Measurements from ENCODE around the gene ZSCAN31. TPM values are rescaled to one million over a fixed set of nuclear protein-coding genes. Genes with fewer than 3 reads are reported as not detected.

ZSCAN31 gene
- total and polyA plus RNA-seq, 2 of the 8 experiments (the other 6 are each of a cell fraction or from before 2014, with no cell fraction given) = 1.9 to 7.0 TPM

- DNase-seq (ENCODE audit: low read depth in 1 of 2, low spot score in 2 of 2) (no peak), FAIRE-seq (no peak)
- Histone ChIP-seq H2AFZ (ENCODE audit: low read length) (no peak overlapping the region), H3K9ac (replicated peaks in 1 of 4; ENCODE audit: extremely low read depth in 1 of 4, low read depth in 3 of 4, low read length in 3 of 4) (no peak overlapping the region), H3K27ac (ENCODE audit: low read depth, low read length) (no peak overlapping the region), H3K4me1 (replicated peaks in 1 of 4; ENCODE audit: control insufficient read depth in 3 of 4, insufficient read depth in 4 of 4, low read length in 3 of 4) (no peaks in the 10 kb centered on the region), H2BK15ac (ENCODE audit: low read length) (no peak overlapping the region), H2BK5ac (ENCODE audit: low read depth, low read length) (no peak overlapping the region), H4K8ac (ENCODE audit: extremely low read depth, insufficient read depth, low read length) (no peak overlapping the region), H2BK120ac (replicated peaks; ENCODE audit: low read depth, low read length) (no peak overlapping the region), H3K23ac (ENCODE audit: insufficient read length) (no peak overlapping the region), H4K91ac (replicated peaks; ENCODE audit: insufficient read length, low read length) (no peak overlapping the region), H3K9me3 (ENCODE audit: insufficient read depth in 2 of 2, low read depth in 1 of 2, low read length in 1 of 2) (no peaks in the 10 kb centered on the region), H3K23me2 (ENCODE audit: low read depth, low read length) (peaks cover 2% of the 10 kb centered on the region; the same call in 1 of the 2 replicates), H3K79me1 (ENCODE audit: low read depth, low read length) (no peaks in the 10 kb centered on the region), H3K14ac (ENCODE audit: insufficient read length) (no peak overlapping the region), H3K27me3 (replicated peaks in 1 of 4; ENCODE audit: control insufficient read depth in 3 of 4, extremely low read depth in 1 of 4, insufficient read depth in 3 of 4, low read length in 3 of 4) (no peaks in the 10 kb centered on the region), H2BK20ac (ENCODE audit: low read length) (no peak overlapping the region), H3K4me2 (ENCODE audit: insufficient read depth in 1 of 2, low read depth in 2 of 2, low read length in 2 of 2) (no peak overlapping the region), H3K56ac (replicated peaks; ENCODE audit: insufficient read length, low read depth, low read length) (no peak overlapping the region), H4K5ac (ENCODE audit: insufficient read length, low read depth, low read length) (no peak overlapping the region), H3K4me3 (ENCODE audit: extremely low read depth in 1 of 4, insufficient read depth in 2 of 4, low read depth in 3 of 4, low read length in 4 of 4) (no peak overlapping the region), H2BK12ac (ENCODE audit: low read depth, low read length) (no peak overlapping the region), H4K20me1 (replicated peaks in 1 of 2; ENCODE audit: control insufficient read depth in 1 of 2, insufficient read depth in 2 of 2, low read length in 2 of 2) (no peaks in the 10 kb centered on the region), H2AK5ac (ENCODE audit: low read depth, low read length) (no peak overlapping the region), H3K36me3 (ENCODE audit: control insufficient read depth in 2 of 4, insufficient read depth in 4 of 4, low read length in 3 of 4) (peaks cover 0 to 7% (median 4%) of the 10 kb centered on the region in 4 experiments; a peak in 3 of 8 replicates), H3K18ac (ENCODE audit: extremely low read depth, low read length) (no peak overlapping the region), H3K79me2 (ENCODE audit: control insufficient read depth in 1 of 2, insufficient read depth in 2 of 2, low read length in 2 of 2) (no peaks in the 10 kb centered on the region), H3K4ac (replicated peaks; ENCODE audit: insufficient read length, low read depth, low read length) (no peak overlapping the region)
- 93% methylated on average over 3 of the region's 3 CpGs; no CpG with 5 or more reads in 1 of the 2 experiments for WGBS, 2 experiments (ENCODE audit: extremely low coverage in 1 of 2, insufficient coverage in 1 of 2, insufficient read length in 1 of 2, insufficient replicate concordance in 2 of 2, low coverage in 1 of 2, low lambda C conversion rate in 2 of 2, missing lambda C conversion rate in 1 of 2)
- CTCF ChIA-PET (ENCODE audit: partially characterized antibody) = no interaction called here
- POLR2A ChIA-PET (ENCODE audit: partially characterized antibody) = interaction anchor here (0.5 to 3.1 kb wide), 3 partner anchors 32 to 422 kb away, joined by 3 to 12 read pairs (median 4); partner anchors contain the start of genes ZSCAN26 and ZSCAN31
- TF ChIP-seq GTF2F1 (IDR thresholded peaks at IDR 0.05; ENCODE audit: borderline replicate concordance, low read depth, low read length) (no peak), BCL11A (IDR thresholded peaks at IDR 0.05; ENCODE audit: low read depth in 2 of 2, low read length in 2 of 2) (no peak), HDAC2 (IDR thresholded peaks at IDR 0.05; ENCODE audit: borderline replicate concordance in 1 of 2, low read depth in 2 of 2, low read length in 2 of 2) (no peak), GABPA (IDR thresholded peaks at IDR 0.05; ENCODE audit: borderline replicate concordance, insufficient read depth, low read length) (no peak), ATF3 (IDR thresholded peaks at IDR 0.05; ENCODE audit: insufficient read depth, low read depth, low read length) (no peak), SIN3A (conservative IDR thresholded peaks at IDR 0.05 in 1 of 2, IDR thresholded peaks at IDR 0.05 in 1 of 2; ENCODE audit: low read depth in 1 of 2, low read length in 2 of 2) (no peak), TEAD4 (IDR thresholded peaks at IDR 0.05; ENCODE audit: low read depth, low read length) (no peak), NRF1 (IDR thresholded peaks at IDR 0.05; ENCODE audit: low read depth, low read length) (no peak), MAX (IDR thresholded peaks at IDR 0.05) (no peak), MAFK (IDR thresholded peaks at IDR 0.05; ENCODE audit: low read depth, low read length) (no peak), CEBPB (IDR thresholded peaks at IDR 0.05; ENCODE audit: low read depth, low read length) (no peak), RAD21 (IDR thresholded peaks at IDR 0.05 in 1 of 2, conservative IDR thresholded peaks at IDR 0.05 in 1 of 2; ENCODE audit: low read depth in 2 of 2, low read length in 2 of 2) (no peak)
Measured at GRCh38 chr6:28303570-28303969, 32.4 kb downstream of the ZSCAN31 start.

Measured in H1 (cell line).